A673 (cell line): ENCODE results near the gene MBNL2. TPM values are rescaled to one million over a fixed set of nuclear protein-coding genes. Genes with fewer than 3 reads are reported as not detected.

Experiments used
- BruUV-seq: library from RNA; stranded (reverse); fragments of 400-500 nt; replicated peaks from 2 replicates; lab custom pipeline; 2021; lab: Mats Ljungman, UMichigan
- CTCF ChIA-PET: fragments of 300-600 bp; sonication (Branson Sonifier 250); formaldehyde crosslinking; loops from one replicate; lab custom pipeline; 2022; ENCODE audit warnings: antibody characterized with exemption; lab: Charles Lee
- POLR2A ChIA-PET: fragments of 300-600 bp; sonication (Branson Sonifier 250); formaldehyde crosslinking; loops from one replicate; lab custom pipeline; 2022; ENCODE audit warnings: antibody characterized with exemption; ENCODE audit not compliant: low non-redundant PET; lab: Charles Lee
- DNase-seq: peaks from one replicate; pipeline ENCODE4 v3.0.0-alpha.2; 2015; ENCODE audit warnings: low spot score
- H3K27ac ChIP-seq: fragments of 200-600 bp; sonication (generic); 2 replicates; pipeline ENCODE4 v1.5.1; 2016; ENCODE audit warnings: mixed run types, low read depth, mild to moderate bottlenecking, mixed read lengths, antibody characterized with exemption, low read length; ENCODE audit not compliant: poor library complexity, severe bottlenecking
- H3K27me3 ChIP-seq: fragments of 200-600 bp; sonication (generic); replicated peaks from 2 replicates; pipeline ENCODE4 v1.6.1; 2017; ENCODE audit warnings: mixed run types, low read depth, mild to moderate bottlenecking, mixed read lengths, antibody characterized with exemption, low read length; ENCODE audit not compliant: insufficient read depth, poor library complexity
- H3K36me3 ChIP-seq: fragments of 200-600 bp; sonication (generic); 2 replicates; pipeline ENCODE4 v1.6.1; 2016; ENCODE audit warnings: mixed run types, mild to moderate bottlenecking, mixed read lengths, antibody characterized with exemption, low read length; ENCODE audit not compliant: insufficient read depth, poor library complexity, severe bottlenecking
- H3K4me1 ChIP-seq: fragments of 200-600 bp; sonication (generic); 2 replicates; pipeline ENCODE4 v1.6.1; 2017; ENCODE audit warnings: mixed run types, mild to moderate bottlenecking, mixed read lengths, antibody characterized with exemption, low read length; ENCODE audit not compliant: insufficient read depth, poor library complexity, severe bottlenecking
- H3K4me3 ChIP-seq: fragments of 200-600 bp; sonication (generic); 2 replicates; pipeline ENCODE4 v1.5.1; 2016; ENCODE audit warnings: low read depth, mixed run types, mild to moderate bottlenecking, mixed read lengths, low read length; ENCODE audit not compliant: poor library complexity, severe bottlenecking
- H3K9me3 ChIP-seq: fragments of 200-600 bp; sonication (generic); 2 replicates; pipeline ENCODE4 v1.6.1; 2016; ENCODE audit warnings: mixed run types, low read depth, mild to moderate bottlenecking, mixed read lengths, antibody characterized with exemption, low read length; ENCODE audit not compliant: poor library complexity, severe bottlenecking
- CTCF ChIP-seq: fragments of 300-800, 200-600 bp; sonication (generic); conservative IDR thresholded peaks from 2 replicates; pipeline ENCODE4 v1.5.1; 2017; ENCODE audit warnings: low read depth, mild to moderate bottlenecking, antibody characterized with exemption, low read length, moderate library complexity, mixed read lengths
- EZH2 ChIP-seq: fragments of 200-600 bp; sonication (generic); IDR thresholded peaks from 2 replicates; pipeline ENCODE4 v1.6.1; 2017; ENCODE audit warnings: borderline replicate concordance, low read depth, mild to moderate bottlenecking, mixed read lengths, antibody characterized with exemption, low read length; ENCODE audit not compliant: poor library complexity, severe bottlenecking
- intact Hi-C: fragments of 100-400 bp; cut with micrococcal nuclease; formaldehyde crosslinking; loops from one replicate; pipeline ENCODE4 v1.10.0; 2022; ENCODE audit not compliant: unreplicated experiment
- total RNA-seq: library from RNA; stranded (reverse); gene quantifications from 2 replicates; pipeline ENCODE4 v1.2.3, GENCODE V29; 2021

MBNL2 gene
- total RNA-seq, 1 experiment from 2014 or later: 12.0 TPM

- intact Hi-C loops: loop anchor here (1.0 to 10.0 kb wide), 4 partner anchors 215 to 341 kb away; no protein-coding TSS in a partner anchor
- H3K36me3 ChIP-seq: no peaks in the 10 kb centered on the region
- H3K4me3 ChIP-seq: no peak overlapping the region
- H3K4me1 ChIP-seq: no peaks in the 10 kb centered on the region
- no peak for TF ChIP-seq EZH2
- TF ChIP-seq CTCF: peak; percentile 91
- ChIA-PET CTCF (interaction anchor here (0.5 to 1.9 kb wide), 5 partner anchors 32 to 1447 kb away, joined by 3 to 20 read pairs (median 5); no protein-coding TSS in a partner anchor), POLR2A (interaction anchor here (0.6 kb wide), 1 partner anchor 37 kb away, joined by 3 read pairs; no protein-coding TSS in a partner anchor)
- peak; percentile 83 for DNase-seq
- BruUV-seq: no TSS peak
- no peaks in the 10 kb centered on the region for H3K27me3 ChIP-seq
- no peak overlapping the region for H3K27ac ChIP-seq
- no peaks in the 10 kb centered on the region for H3K9me3 ChIP-seq
Observed at GRCh38 chr13:97359181-97360057, 137.3 kb downstream of the MBNL2 start.

- no peaks in the 10 kb centered on the region for H3K36me3 ChIP-seq
- H3K27me3 ChIP-seq: no peaks in the 10 kb centered on the region
- POLR2A ChIA-PET: no interaction called here
- DNase-seq: no peak
- TF ChIP-seq EZH2 (no peak), CTCF (no peak)
- no peak overlapping the region for H3K27ac ChIP-seq
- CTCF ChIA-PET: no interaction called here
- intact Hi-C loops: loop anchor here (10.0 kb wide), 1 partner anchor 214 kb away; no protein-coding TSS in a partner anchor
- no peaks in the 10 kb centered on the region for H3K4me1 ChIP-seq
- no peak overlapping the region for H3K4me3 ChIP-seq
- no peaks in the 10 kb centered on the region for H3K9me3 ChIP-seq
- BruUV-seq: no TSS peak
Observed at GRCh38 chr13:97360610-97361009, 138.5 kb downstream of the MBNL2 start.

GRCh38 chr13:97364031-97364430 lies 141.9 kb downstream of the MBNL2 start:
- DNase-seq: no peak
- H3K36me3 ChIP-seq: no peaks in the 10 kb centered on the region
- no peak for TF ChIP-seq CTCF
- no peak for TF ChIP-seq EZH2
- H3K4me3 ChIP-seq: no peak overlapping the region
- intact Hi-C loops: loop anchor here (10.0 kb wide), 1 partner anchor 211 kb away; no protein-coding TSS in a partner anchor
- ChIA-PET CTCF (no interaction called here), POLR2A (no interaction called here)
- BruUV-seq: no TSS peak
- no peaks in the 10 kb centered on the region for H3K9me3 ChIP-seq
- no peaks in the 10 kb centered on the region for H3K27me3 ChIP-seq
- H3K4me1 ChIP-seq: peaks cover 4% of the 10 kb centered on the region
- H3K27ac ChIP-seq: no peak overlapping the region
